GM12892 (cell line): ENCODE results near the gene STIMATE.
A peak's percentile ranks its signal among the peaks of the same experiment; 100 is the strongest.

Experiments
- DNase-seq: peaks from one replicate; pipeline ENCODE4 v3.0.0; 2011; ENCODE audit not compliant: insufficient read length
- FAIRE-seq: peaks from 2 replicates; lab custom pipeline; 2011; peaks lifted over from hg19 to GRCh38; lab: Jason Lieb, UNC
- POLR2A ChIP-seq: IDR thresholded peaks from 2 replicates; pipeline ENCODE4 v1.6.1; 2011; ENCODE audit warnings: low read depth, low read length, control low read depth
- POLR2AphosphoS5 ChIP-seq: IDR thresholded peaks from 2 replicates; pipeline ENCODE4 v1.6.1; 2011; ENCODE audit warnings: low read depth, low read length, control low read depth
- TAF1 ChIP-seq: IDR thresholded peaks from 2 replicates; pipeline ENCODE4 v1.6.1; 2011; ENCODE audit warnings: low read depth, mild to moderate bottlenecking, control low read depth, low read length, borderline replicate concordance

STIMATE gene

DNA sequence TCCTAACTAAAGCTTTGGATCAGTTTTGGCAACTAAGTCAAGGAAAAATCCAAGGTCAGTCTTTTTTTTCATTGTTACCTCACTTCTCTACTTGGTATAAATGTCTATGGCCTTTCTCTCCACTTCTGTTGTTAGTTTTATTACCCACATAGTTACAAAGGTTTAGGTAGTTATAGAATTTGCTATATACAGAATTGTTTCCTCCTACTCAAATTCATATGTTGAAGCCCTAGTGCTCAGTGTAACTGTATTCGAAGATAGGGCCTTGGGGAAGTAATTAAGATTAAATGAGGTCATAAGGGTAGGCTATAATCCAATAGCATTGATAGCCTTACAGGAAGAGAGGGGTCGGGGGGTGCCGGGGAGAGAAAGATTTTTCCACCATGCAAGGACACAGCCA, 19.7 kb upstream of the STIMATE start:
- DNase-seq (no peak), FAIRE-seq (no peak)
- TF ChIP-seq POLR2AphosphoS5 (no peak), POLR2A (no peak), TAF1 (no peak)

- no peak for FAIRE-seq
- no peak for DNase-seq
- no peak for TF ChIP-seq POLR2A
- no peak for TF ChIP-seq POLR2AphosphoS5
- TF ChIP-seq TAF1, result no peak
Measured at GRCh38 chr3:52915294-52915693, 17.9 kb upstream of the STIMATE start.

DNA sequence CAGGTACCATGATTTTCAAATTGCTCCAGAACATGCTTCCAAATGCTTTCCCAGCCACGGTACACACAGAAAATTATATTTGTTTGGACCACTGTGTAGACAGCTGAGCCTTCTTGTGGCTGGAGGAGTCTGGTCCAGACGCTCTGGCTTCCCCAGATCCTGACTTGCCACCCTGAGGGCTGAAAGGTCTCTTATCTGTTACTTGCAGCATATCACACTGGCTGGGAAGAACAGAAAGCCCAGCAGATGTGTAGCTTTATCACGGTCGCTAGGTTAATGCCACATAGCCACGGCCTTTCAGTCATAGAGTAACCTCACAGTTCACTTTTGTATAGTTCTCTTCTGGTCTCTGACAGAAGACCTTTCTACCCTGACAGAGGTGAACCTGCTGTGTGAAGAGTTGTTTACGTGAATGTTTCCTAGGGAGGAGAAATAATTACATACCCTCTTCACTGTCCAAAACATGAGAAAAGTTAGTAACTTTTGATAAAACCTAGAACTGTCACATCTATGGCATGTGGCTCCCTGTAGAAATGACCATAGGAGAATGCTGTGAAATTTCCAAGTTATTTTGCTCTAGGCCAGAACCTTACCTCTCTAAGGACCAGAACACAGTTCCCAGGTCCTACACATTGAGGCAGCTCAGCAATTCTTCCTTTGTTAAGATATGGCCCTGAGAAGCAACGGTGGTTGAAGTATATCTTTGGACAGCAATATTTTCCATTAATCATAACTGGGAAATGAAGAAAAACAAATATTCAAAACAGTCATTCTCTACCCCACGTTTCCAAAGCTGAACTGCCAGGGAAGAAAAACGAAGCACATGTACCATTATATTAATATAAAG, 15.8 kb upstream of the STIMATE start:
- DNase-seq, result no peak
- TF ChIP-seq TAF1 (no peak), POLR2A (no peak), POLR2AphosphoS5 (no peak)
- no peak for FAIRE-seq

DNA sequence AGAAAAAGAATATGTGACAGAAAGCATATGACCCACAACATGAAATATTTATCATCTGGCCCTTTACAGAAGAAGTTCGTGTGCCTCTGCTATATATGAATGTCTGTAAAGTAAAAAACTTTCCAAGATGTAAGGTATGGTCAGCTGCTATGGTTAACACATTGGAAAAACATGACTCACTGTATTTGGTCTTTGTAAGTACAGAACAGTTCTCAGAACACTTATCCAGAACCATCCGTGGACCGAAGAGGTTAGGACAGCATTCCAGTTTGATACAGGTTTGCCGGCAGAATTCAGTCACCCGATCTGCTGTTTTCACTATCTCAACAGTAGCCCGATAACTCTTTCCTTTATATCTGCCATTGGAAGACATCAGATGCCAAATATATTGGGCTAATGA, 13.5 kb upstream of the STIMATE start:
- FAIRE-seq (no peak), DNase-seq (no peak)

DNA sequence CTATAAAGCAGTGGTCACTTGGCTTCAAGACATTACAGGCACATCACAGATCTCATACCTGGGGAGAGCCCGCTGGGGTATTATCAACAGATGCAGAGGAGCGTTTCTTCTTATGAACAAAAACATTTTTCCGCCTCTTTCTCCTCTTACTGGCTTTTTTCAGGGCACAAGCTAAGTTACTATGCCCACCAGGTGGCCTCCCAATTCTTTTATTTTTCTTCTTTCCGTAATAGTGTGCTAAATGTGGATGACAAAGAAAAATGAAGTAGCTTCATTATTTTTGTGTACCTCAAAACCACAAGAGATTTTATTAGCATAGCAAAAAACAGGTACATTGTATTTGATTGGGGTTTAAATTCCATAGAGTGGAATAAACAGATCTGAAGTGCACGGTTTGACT, 10.1 kb upstream of the STIMATE start:
- TF ChIP-seq POLR2AphosphoS5 (no peak), TAF1 (no peak), POLR2A (no peak)
- FAIRE-seq (no peak), DNase-seq (no peak)

More for the DNA sequence above, 13.5 kb upstream of the STIMATE start:
- TF ChIP-seq TAF1 (no peak), POLR2AphosphoS5 (no peak), POLR2A (no peak)

DNA sequence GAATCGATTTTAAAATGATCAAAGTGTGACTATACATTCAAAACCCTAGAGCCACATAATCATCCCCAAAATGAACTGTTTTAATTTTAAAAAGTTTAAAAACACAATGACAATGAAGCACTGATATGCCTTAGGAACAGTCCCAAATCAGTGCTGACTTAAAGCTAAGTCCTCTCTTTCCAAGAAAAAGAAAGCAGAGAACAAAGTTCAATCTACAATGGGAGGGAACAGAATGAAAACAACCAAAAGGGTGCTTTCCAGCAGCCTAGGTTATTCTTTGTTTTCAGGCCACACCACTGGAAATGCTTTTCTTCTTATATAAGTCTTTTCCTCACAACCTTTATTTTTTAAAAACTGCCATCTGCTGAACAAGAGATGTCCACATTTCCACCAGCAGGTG, 7.2 kb upstream of the STIMATE start:
- no peak for DNase-seq
- FAIRE-seq, result no peak
- no peak for TF ChIP-seq POLR2AphosphoS5
- TF ChIP-seq TAF1, result no peak
- TF ChIP-seq POLR2A, result no peak

DNA sequence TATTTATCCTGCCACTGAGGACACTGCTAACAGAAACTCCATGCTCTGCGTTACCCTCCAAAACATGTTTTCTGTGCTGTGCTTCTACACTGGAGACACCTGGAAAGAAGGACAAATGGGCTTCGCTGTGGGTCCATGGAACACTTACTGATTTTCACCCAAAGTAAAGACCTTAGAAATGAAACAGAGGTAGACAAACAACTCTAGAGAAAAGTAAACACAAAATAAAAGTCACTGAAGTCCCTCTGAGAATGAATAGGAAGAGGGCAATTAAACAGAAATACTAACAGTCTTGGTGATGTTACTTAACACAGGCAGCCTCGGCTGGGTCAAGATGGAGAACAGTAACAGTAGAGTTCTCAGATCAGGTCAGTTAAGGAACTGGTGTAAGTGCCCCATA, 6.7 kb upstream of the STIMATE start:
- DNase-seq, result no peak
- TF ChIP-seq POLR2AphosphoS5 (no peak), TAF1 (no peak), POLR2A (no peak)
- FAIRE-seq, result no peak

DNA sequence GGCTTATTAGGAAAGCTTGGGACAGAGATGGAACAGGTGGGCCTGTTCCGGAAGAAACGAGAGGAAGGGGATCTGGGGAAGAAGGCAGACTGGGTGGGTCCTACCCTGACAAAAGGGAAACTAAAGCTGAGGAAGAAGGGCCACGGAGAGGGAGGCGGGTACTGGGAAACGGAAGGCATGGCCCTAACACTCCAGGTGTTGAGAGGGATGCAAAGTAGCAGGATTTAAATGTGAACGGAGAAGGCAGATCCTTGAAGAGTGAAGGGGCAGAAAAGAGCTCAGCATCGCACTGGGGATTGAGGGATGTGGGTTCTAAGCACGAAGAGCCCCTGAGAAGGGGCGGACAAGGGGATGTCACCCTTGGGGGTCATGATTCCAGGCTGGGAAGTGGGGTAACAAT, 735 bp downstream of the STIMATE start:
- FAIRE-seq, result peak; percentile 53
- no peak for DNase-seq
- no peak for TF ChIP-seq POLR2A

DNA sequence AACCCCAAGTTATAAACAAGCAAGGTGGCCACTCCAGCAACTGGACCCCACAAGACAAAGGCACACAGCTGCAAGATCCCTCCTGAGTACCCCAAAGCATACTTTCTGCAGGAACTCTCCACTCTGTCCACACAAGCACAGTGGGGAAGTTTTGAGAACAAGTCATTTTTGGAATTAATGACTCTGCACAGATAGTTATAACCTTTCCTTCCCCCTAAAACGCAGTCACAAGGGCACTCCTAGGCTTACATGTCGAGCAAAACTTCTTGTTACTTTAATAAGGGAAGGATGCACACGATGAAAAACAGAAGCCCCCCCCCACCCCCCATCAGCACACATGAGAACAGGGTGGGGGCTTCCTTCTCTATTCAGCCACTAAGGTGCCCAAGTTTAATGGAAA, 1.2 kb downstream of the STIMATE start:
- DNase-seq (no peak), FAIRE-seq (no peak)
- TF ChIP-seq TAF1 (no peak), POLR2A (no peak), POLR2AphosphoS5 (no peak)

- no peak for FAIRE-seq
Measured at GRCh38 chr3:52895418-52895817, 1.9 kb downstream of the STIMATE start.

GRCh38 chr3:52894756-52895155, 2.6 kb downstream of the STIMATE start:
- DNase-seq (no peak), FAIRE-seq (no peak)
- no peak for TF ChIP-seq POLR2A
- TF ChIP-seq TAF1, result no peak
- no peak for TF ChIP-seq POLR2AphosphoS5

More at GRCh38 chr3:52895418-52895817, 1.9 kb downstream of the STIMATE start:
- TF ChIP-seq POLR2AphosphoS5 (no peak), POLR2A (no peak), TAF1 (no peak)
- no peak for DNase-seq

DNA sequence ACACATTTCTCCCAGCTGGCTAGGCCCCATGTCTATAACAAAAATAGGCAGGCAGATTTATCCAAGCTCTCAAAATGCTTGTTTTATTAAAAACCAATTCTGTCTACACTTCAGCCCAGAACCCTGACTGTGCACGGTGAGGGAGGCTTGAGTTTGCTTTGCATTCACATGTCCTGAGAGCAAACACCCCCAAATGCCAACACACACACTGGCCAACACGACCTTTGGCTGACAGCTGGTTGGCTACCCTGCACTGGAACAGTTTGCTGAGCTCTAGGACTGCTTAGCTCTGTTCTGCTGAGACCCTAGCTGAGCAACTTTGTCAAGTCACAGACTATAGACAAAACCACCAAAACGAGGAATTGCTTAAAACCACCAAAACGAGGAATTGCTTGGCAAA, 3.6 kb downstream of the STIMATE start:
- DNase-seq, result no peak
- TF ChIP-seq POLR2AphosphoS5, result no peak
- FAIRE-seq, result peak; percentile 84
